Measurements from ENCODE around the gene IQCH.

DNA sequence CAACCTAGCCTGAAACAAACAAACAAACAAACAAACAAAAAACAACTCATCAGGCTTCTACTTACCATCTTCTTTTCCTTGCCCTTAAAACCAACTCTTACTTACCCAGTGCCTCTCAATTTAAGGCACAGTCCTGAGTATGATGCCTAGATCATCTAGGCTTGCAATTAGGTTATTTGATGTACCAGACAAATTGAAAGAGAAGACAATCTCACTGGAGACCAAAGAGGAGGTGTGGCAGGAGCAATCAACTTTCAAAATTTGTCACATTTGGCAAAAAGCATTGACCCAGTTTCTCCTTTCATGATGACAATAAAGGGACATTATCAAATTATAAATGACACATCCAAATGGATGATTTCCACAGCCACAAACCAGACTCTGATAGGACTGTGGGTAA is 36.2 kb upstream of the IQCH start:
- TF ChIP-seq, protein P1, sequence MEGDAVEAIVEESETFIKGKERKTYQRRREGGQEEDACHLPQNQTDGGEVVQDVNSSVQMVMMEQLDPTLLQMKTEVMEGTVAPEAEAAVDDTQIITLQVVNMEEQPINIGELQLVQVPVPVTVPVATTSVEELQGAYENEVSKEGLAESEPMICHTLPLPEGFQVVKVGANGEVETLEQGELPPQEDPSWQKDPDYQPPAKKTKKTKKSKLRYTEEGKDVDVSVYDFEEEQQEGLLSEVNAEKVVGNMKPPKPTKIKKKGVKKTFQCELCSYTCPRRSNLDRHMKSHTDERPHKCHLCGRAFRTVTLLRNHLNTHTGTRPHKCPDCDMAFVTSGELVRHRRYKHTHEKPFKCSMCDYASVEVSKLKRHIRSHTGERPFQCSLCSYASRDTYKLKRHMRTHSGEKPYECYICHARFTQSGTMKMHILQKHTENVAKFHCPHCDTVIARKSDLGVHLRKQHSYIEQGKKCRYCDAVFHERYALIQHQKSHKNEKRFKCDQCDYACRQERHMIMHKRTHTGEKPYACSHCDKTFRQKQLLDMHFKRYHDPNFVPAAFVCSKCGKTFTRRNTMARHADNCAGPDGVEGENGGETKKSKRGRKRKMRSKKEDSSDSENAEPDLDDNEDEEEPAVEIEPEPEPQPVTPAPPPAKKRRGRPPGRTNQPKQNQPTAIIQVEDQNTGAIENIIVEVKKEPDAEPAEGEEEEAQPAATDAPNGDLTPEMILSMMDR (conservative IDR thresholded peaks at IDR 0.05; ENCODE audit: low read depth, low read length) = no peak
- TF ChIP-seq EZH2 (IDR thresholded peaks at IDR 0.05; ENCODE audit: low read length, unreplicated experiment) = no peak

Measured in PC-3 (cell line).